ENCODE measurements around the gene FAXDC2.

The FAXDC2 gene

GRCh38 chr5:154811239-154811638, 39.2 kb downstream of the FAXDC2 start:
- TF ChIP-seq, protein P1, sequence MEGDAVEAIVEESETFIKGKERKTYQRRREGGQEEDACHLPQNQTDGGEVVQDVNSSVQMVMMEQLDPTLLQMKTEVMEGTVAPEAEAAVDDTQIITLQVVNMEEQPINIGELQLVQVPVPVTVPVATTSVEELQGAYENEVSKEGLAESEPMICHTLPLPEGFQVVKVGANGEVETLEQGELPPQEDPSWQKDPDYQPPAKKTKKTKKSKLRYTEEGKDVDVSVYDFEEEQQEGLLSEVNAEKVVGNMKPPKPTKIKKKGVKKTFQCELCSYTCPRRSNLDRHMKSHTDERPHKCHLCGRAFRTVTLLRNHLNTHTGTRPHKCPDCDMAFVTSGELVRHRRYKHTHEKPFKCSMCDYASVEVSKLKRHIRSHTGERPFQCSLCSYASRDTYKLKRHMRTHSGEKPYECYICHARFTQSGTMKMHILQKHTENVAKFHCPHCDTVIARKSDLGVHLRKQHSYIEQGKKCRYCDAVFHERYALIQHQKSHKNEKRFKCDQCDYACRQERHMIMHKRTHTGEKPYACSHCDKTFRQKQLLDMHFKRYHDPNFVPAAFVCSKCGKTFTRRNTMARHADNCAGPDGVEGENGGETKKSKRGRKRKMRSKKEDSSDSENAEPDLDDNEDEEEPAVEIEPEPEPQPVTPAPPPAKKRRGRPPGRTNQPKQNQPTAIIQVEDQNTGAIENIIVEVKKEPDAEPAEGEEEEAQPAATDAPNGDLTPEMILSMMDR (IDR thresholded peaks at IDR 0.05; ENCODE audit: low read depth, low read length, poor library complexity, severe bottlenecking): no peak
- no peak for TF ChIP-seq EZH2phosphoT487 (IDR thresholded peaks at IDR 0.05; ENCODE audit: borderline replicate concordance, low read length)
- H3K9me3 ChIP-seq (ENCODE audit: control insufficient read depth, insufficient read depth, low read length): no peaks in the 10 kb centered on the region
- H3K4me3 ChIP-seq (ENCODE audit: low read length): no peak overlapping the region
- H3K4me2 ChIP-seq (ENCODE audit: low read length): no peak overlapping the region
- H3K27me3 ChIP-seq (ENCODE audit: control insufficient read depth, low read length): no peaks in the 10 kb centered on the region
- H3K4me1 ChIP-seq (ENCODE audit: control insufficient read depth, low read length): no peaks in the 10 kb centered on the region
- peaks cover 90% of the 10 kb centered on the region for H3K36me3 ChIP-seq (ENCODE audit: control insufficient read depth, low read length)
- peaks cover 16% of the 10 kb centered on the region; the same call in 1 of the 2 replicates for H3F3A ChIP-seq (ENCODE audit: control insufficient read depth, insufficient read depth)
- H3K9me2 ChIP-seq (replicated peaks; ENCODE audit: control insufficient read depth, low read length): no peaks in the 10 kb centered on the region
- H4K20me1 ChIP-seq (ENCODE audit: control insufficient read depth, insufficient read depth, low read depth, low read length): peaks cover 12% of the 10 kb centered on the region
- H3K27ac ChIP-seq (ENCODE audit: low read depth, low read length): no peak overlapping the region
- peaks cover 16% of the 10 kb centered on the region for H3K79me2 ChIP-seq (ENCODE audit: control insufficient read depth, low read length)

GRCh38 chr5:154806176-154806575, 44.2 kb downstream of the FAXDC2 start:
- Histone ChIP-seq H3F3A (ENCODE audit: control insufficient read depth, insufficient read depth) (peaks cover 16% of the 10 kb centered on the region; the same call in 1 of the 2 replicates), H3K9me3 (ENCODE audit: control insufficient read depth, insufficient read depth, low read length) (no peaks in the 10 kb centered on the region), H3K4me3 (ENCODE audit: low read length) (no peak overlapping the region), H3K4me1 (ENCODE audit: control insufficient read depth, low read length) (no peaks in the 10 kb centered on the region), H4K20me1 (ENCODE audit: control insufficient read depth, insufficient read depth, low read depth, low read length) (no peaks in the 10 kb centered on the region), H3K4me2 (ENCODE audit: low read length) (no peak overlapping the region), H3K79me2 (ENCODE audit: control insufficient read depth, low read length) (peaks cover 18% of the 10 kb centered on the region), H3K9me2 (replicated peaks; ENCODE audit: control insufficient read depth, low read length) (no peaks in the 10 kb centered on the region), H3K27me3 (ENCODE audit: control insufficient read depth, low read length) (no peaks in the 10 kb centered on the region), H3K27ac (ENCODE audit: low read depth, low read length) (no peak overlapping the region), H3K36me3 (ENCODE audit: control insufficient read depth, low read length) (peaks cover 93% of the 10 kb centered on the region)
- no peak for TF ChIP-seq EZH2phosphoT487 (IDR thresholded peaks at IDR 0.05; ENCODE audit: borderline replicate concordance, low read length)
- TF ChIP-seq, protein P1 (IDR thresholded peaks at IDR 0.05; ENCODE audit: low read depth, low read length, poor library complexity, severe bottlenecking): no peak

GRCh38 chr5:154802050-154802449, 48.4 kb downstream of the FAXDC2 start:
- Histone ChIP-seq H3K9me2 (replicated peaks; ENCODE audit: control insufficient read depth, low read length) (no peaks in the 10 kb centered on the region), H3K36me3 (ENCODE audit: control insufficient read depth, low read length) (peaks cover 98% of the 10 kb centered on the region), H3K4me3 (ENCODE audit: low read length) (no peak overlapping the region), H4K20me1 (ENCODE audit: control insufficient read depth, insufficient read depth, low read depth, low read length) (no peaks in the 10 kb centered on the region; the same call in 1 of the 2 replicates), H3K27me3 (ENCODE audit: control insufficient read depth, low read length) (no peaks in the 10 kb centered on the region), H3K9me3 (ENCODE audit: control insufficient read depth, insufficient read depth, low read length) (no peaks in the 10 kb centered on the region), H3K4me2 (ENCODE audit: low read length) (no peak overlapping the region), H3K27ac (ENCODE audit: low read depth, low read length) (no peak overlapping the region), H3K79me2 (ENCODE audit: control insufficient read depth, low read length) (peaks cover 29% of the 10 kb centered on the region), H3F3A (ENCODE audit: control insufficient read depth, insufficient read depth) (no peaks in the 10 kb centered on the region), H3K4me1 (ENCODE audit: control insufficient read depth, low read length) (no peaks in the 10 kb centered on the region)
- TF ChIP-seq EZH2phosphoT487 (IDR thresholded peaks at IDR 0.05; ENCODE audit: borderline replicate concordance, low read length): no peak
- TF ChIP-seq, protein P1 (IDR thresholded peaks at IDR 0.05; ENCODE audit: low read depth, low read length, poor library complexity, severe bottlenecking): no peak
